Memory B cell (primary cell): ENCODE measurements around the gene CYP1A1.

ENCODE experiments used
- ATAC-seq: fragments of 150-1000 bp; cut with Tn5 transposase; 2 replicates; pipeline ENCODE4 v1.10.0; 2021; ENCODE audit warnings: low read depth, mild to moderate bottlenecking, moderate library complexity
- DNase-seq, 2 donors: peaks; one replicate each; pipeline ENCODE4 v3.0.0; 2022; ENCODE audit warnings: low spot score in 2 of 2
- H3K27ac Mint-ChIP-seq: one replicate; pipeline ENCODE4 v1.8.0; 2022; ENCODE audit warnings: mild to moderate bottlenecking, moderate library complexity, mixed read lengths
- H3K27me3 Mint-ChIP-seq: one replicate; pipeline ENCODE4 v1.8.0; 2022; ENCODE audit warnings: mixed read lengths
- H3K36me3 Mint-ChIP-seq: one replicate; pipeline ENCODE4 v1.8.0; 2022; ENCODE audit warnings: mild to moderate bottlenecking, mixed read lengths
- H3K4me1 Mint-ChIP-seq: one replicate; pipeline ENCODE4 v1.8.0; 2022; ENCODE audit warnings: mixed read lengths
- H3K4me3 Mint-ChIP-seq: one replicate; pipeline ENCODE4 v1.8.0; 2022; ENCODE audit warnings: mild to moderate bottlenecking, moderate library complexity, mixed read lengths
- H3K9me3 Mint-ChIP-seq: one replicate; pipeline ENCODE4 v1.8.0; 2022; ENCODE audit warnings: mixed read lengths

Gene CYP1A1

DNA sequence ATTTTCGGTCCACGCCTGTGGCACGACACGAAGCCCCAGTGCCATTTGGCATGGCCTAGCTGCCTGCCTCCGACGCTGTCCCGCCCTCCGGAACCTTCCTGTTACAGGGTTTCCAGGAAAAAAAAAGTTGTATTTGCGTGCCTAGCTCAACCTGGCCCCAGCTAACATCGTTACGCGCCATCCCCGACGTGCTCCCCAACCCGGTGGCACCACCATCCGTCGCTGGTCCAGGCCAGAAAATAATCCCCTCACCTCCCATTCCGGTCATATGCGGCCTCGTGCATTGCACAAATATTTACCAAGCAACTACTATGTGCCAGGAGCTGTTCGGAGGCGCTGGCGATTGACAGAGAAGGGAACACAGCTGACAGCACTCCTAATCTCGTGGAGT is 1.4 kb upstream of the CYP1A1 start:
- ATAC-seq (no peak), DNase-seq (no peak)
- H3K4me1 Mint-ChIP-seq: peaks cover 10% of the 10 kb centered on the region
- H3K27ac Mint-ChIP-seq: no peak overlapping the region
- no peaks in the 10 kb centered on the region for H3K36me3 Mint-ChIP-seq
- peaks cover 31% of the 10 kb centered on the region for H3K27me3 Mint-ChIP-seq
- peak overlapping the region; percentile 81 for H3K4me3 Mint-ChIP-seq
- H3K9me3 Mint-ChIP-seq: no peaks in the 10 kb centered on the region

GRCh38 chr15:74725845-74726773 is 781 bp upstream of the CYP1A1 start:
- H3K9me3 Mint-ChIP-seq: no peaks in the 10 kb centered on the region
- H3K36me3 Mint-ChIP-seq: no peaks in the 10 kb centered on the region
- H3K4me1 Mint-ChIP-seq: peaks cover 10% of the 10 kb centered on the region
- no peak overlapping the region for H3K27ac Mint-ChIP-seq
- ATAC-seq (peak; percentile 62), DNase-seq (peak; percentile 16 to 46)
- peak overlapping the region; percentile 81 for H3K4me3 Mint-ChIP-seq
- H3K27me3 Mint-ChIP-seq: peaks cover 29% of the 10 kb centered on the region

GRCh38 chr15:74724570-74725224 is 631 bp downstream of the CYP1A1 start:
- Mint-ChIP-seq H3K27ac (no peak overlapping the region), H3K9me3 (no peaks in the 10 kb centered on the region), H3K27me3 (peaks cover 19% of the 10 kb centered on the region), H3K4me1 (peaks cover 10% of the 10 kb centered on the region), H3K36me3 (no peaks in the 10 kb centered on the region), H3K4me3 (peak overlapping the region; percentile 81)
- no peak for DNase-seq
- no peak for ATAC-seq

DNA sequence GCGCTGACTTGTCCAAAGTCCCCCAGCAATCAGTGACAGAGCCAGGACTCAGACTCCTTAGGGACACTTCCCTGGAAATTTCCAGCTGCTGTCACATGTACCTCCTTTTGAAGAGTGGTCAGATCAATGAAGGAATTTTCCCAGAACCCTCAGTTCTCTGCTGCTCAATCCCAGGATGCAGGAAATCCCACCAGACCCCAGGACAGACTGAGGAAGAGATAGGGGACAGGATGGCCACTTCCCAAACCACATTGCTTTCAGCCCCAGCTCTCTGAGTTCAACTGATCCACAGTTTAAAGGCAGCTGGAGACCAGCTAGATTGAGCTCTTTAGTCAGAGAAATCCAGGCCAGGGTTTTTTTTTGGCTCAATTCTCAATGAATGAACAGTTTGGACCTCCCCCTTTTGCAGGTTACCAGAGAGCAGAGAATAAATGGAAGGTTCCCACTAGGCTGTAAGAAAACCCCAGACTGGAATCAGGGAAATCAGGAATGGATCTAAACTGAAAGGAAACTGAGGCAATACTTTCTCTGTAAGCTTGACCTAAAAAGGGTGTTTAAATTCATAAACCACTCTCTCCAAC is 1.5 kb downstream of the CYP1A1 start:
- peak; percentile 50 for ATAC-seq
- Mint-ChIP-seq H3K4me1 (peaks cover 10% of the 10 kb centered on the region), H3K4me3 (no peak overlapping the region), H3K36me3 (no peaks in the 10 kb centered on the region), H3K9me3 (no peaks in the 10 kb centered on the region), H3K27me3 (peaks cover 19% of the 10 kb centered on the region), H3K27ac (no peak overlapping the region)
- DNase-seq: no peak

- Mint-ChIP-seq H3K36me3 (no peaks in the 10 kb centered on the region), H3K4me3 (no peak overlapping the region), H3K27ac (no peak overlapping the region), H3K9me3 (no peaks in the 10 kb centered on the region), H3K4me1 (peaks cover 10% of the 10 kb centered on the region), H3K27me3 (peaks cover 19% of the 10 kb centered on the region)
- ATAC-seq: no peak
- no peak for DNase-seq
These were observed 2.1 kb downstream of the CYP1A1 start for GRCh38 chr15:74723187-74723586.

GRCh38 chr15:74722591-74722990 is 2.7 kb downstream of the CYP1A1 start:
- DNase-seq (no peak), ATAC-seq (no peak)
- Mint-ChIP-seq H3K36me3 (no peaks in the 10 kb centered on the region), H3K27me3 (peaks cover 15% of the 10 kb centered on the region), H3K9me3 (no peaks in the 10 kb centered on the region), H3K4me1 (peaks cover 10% of the 10 kb centered on the region), H3K27ac (no peak overlapping the region), H3K4me3 (no peak overlapping the region)

- no peaks in the 10 kb centered on the region for H3K4me1 Mint-ChIP-seq
- H3K27ac Mint-ChIP-seq: no peak overlapping the region
- ATAC-seq (no peak), DNase-seq (no peak)
- no peaks in the 10 kb centered on the region for H3K36me3 Mint-ChIP-seq
- H3K4me3 Mint-ChIP-seq: no peak overlapping the region
- no peaks in the 10 kb centered on the region for H3K9me3 Mint-ChIP-seq
- H3K27me3 Mint-ChIP-seq: peaks cover under 1% of the 10 kb centered on the region
These were observed 8.7 kb downstream of the CYP1A1 start for GRCh38 chr15:74716651-74717050.

- Mint-ChIP-seq H3K36me3 (no peaks in the 10 kb centered on the region), H3K4me3 (no peak overlapping the region), H3K27me3 (peaks cover 5% of the 10 kb centered on the region), H3K4me1 (no peaks in the 10 kb centered on the region), H3K27ac (no peak overlapping the region), H3K9me3 (no peaks in the 10 kb centered on the region)
- DNase-seq: no peak
- ATAC-seq: no peak
These were observed 13.0 kb downstream of the CYP1A1 start for GRCh38 chr15:74712311-74712710.

GRCh38 chr15:74710319-74711094 is 14.8 kb downstream of the CYP1A1 start:
- Mint-ChIP-seq H3K27me3 (peaks cover 9% of the 10 kb centered on the region), H3K9me3 (no peaks in the 10 kb centered on the region), H3K27ac (no peak overlapping the region), H3K36me3 (no peaks in the 10 kb centered on the region), H3K4me3 (no peak overlapping the region), H3K4me1 (no peaks in the 10 kb centered on the region)
- ATAC-seq (no peak), DNase-seq (no peak)

DNA sequence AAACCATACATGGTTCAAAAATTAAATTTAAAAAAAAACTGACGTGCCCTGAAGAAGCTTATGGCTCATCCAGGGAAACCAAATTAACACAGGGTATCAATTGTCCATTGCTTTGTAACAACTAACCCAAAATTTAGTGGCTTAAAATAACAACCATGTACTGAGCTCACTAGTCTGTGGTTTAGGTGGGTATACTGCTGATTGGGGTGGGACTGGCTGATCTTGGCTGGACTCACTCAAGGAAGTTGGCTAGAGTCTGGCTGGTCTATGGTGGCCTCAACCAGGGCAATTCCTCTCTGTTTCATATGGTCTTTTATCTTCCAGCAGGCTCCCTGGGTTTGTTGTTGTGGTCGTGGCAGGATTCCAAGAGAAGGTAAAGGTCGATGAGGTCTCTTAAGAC is 15.4 kb downstream of the CYP1A1 start:
- H3K27me3 Mint-ChIP-seq: peaks cover 11% of the 10 kb centered on the region
- no peak for DNase-seq
- no peak for ATAC-seq
- H3K4me1 Mint-ChIP-seq: no peaks in the 10 kb centered on the region
- no peak overlapping the region for H3K4me3 Mint-ChIP-seq
- H3K9me3 Mint-ChIP-seq: no peaks in the 10 kb centered on the region
- no peaks in the 10 kb centered on the region for H3K36me3 Mint-ChIP-seq
- H3K27ac Mint-ChIP-seq: no peak overlapping the region

- H3K27me3 Mint-ChIP-seq: peaks cover 11% of the 10 kb centered on the region
- no peaks in the 10 kb centered on the region for H3K9me3 Mint-ChIP-seq
- DNase-seq: no peak
- H3K36me3 Mint-ChIP-seq: no peaks in the 10 kb centered on the region
- H3K4me3 Mint-ChIP-seq: no peak overlapping the region
- ATAC-seq: no peak
- H3K27ac Mint-ChIP-seq: no peak overlapping the region
- H3K4me1 Mint-ChIP-seq: no peaks in the 10 kb centered on the region
These were observed 16.3 kb downstream of the CYP1A1 start for GRCh38 chr15:74709011-74709410.

DNA sequence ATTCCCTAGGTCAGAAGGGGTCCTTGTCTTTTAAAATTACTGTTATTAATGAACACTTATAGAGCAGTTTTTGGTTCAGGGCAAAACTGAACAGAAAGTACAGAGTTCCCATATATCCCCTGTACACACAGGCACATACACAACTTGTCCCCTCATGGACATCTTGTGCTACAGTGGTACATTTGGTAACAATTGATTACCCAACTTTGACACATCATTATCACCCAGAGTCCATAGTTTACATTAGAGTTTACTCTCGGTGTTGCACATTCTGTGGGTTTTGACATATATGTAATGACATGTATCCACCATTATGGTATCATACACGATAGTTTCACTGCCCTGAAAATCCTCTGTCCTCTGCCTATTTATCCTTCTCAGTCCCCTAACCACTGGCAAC is 28.5 kb downstream of the CYP1A1 start:
- no peak for DNase-seq
- ATAC-seq: no peak
- Mint-ChIP-seq H3K36me3 (no peaks in the 10 kb centered on the region), H3K4me3 (peak overlapping the region; percentile 94), H3K9me3 (no peaks in the 10 kb centered on the region), H3K27me3 (peaks cover 2% of the 10 kb centered on the region), H3K27ac (peak overlapping the region; percentile 96), H3K4me1 (peaks cover 17% of the 10 kb centered on the region)

DNA sequence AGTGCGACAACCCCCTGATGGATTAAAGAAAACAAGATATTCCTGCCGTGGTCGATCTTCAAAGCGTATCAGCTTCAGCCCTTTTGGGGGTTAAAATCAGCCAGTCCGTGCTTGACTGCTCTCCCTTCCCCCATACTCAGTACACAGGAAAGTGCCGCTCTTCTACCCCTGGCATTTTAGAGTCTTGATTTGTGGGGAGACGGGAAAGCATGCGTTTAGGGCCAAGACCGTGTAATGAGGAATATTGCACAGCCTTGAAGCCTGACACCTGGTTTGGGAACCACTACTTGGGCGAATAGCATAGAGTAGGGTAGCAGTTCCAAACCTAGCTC is 29.0 kb downstream of the CYP1A1 start:
- ATAC-seq: no peak
- H3K9me3 Mint-ChIP-seq: no peaks in the 10 kb centered on the region

More for the DNA sequence above, 29.0 kb downstream of the CYP1A1 start:
- Mint-ChIP-seq H3K27ac (peak overlapping the region; percentile 96), H3K4me3 (peak overlapping the region; percentile 94), H3K4me1 (peaks cover 17% of the 10 kb centered on the region), H3K36me3 (no peaks in the 10 kb centered on the region), H3K27me3 (no peaks in the 10 kb centered on the region)
- DNase-seq: no peak
